ENCODE data around the gene DIS3L2. TPM values are rescaled to one million over a fixed set of nuclear protein-coding genes. Genes with fewer than 3 reads are reported as not detected.

The DIS3L2 gene
- total RNA-seq, 4 donors from 2014 or later: 22.2 to 31.6 (median 27.8) TPM

- no peak for TF ChIP-seq CTCF (IDR thresholded peaks at IDR 0.05)
- no peak for DNase-seq (ENCODE audit: low spot score)
- no peak for ATAC-seq (ENCODE audit: low FRiP score)
Measured at GRCh38 chr2:231926180-231926741, 35.3 kb upstream of the DIS3L2 start, which contains the start of gene NPPC. TSS of gene NPPC (minus strand) at chr2:231926396. CDS start at chr2:231926249, 147 bp downstream.

GRCh38 chr2:231926761-231927565, 34.5 kb upstream of the DIS3L2 start:
- DNase-seq (ENCODE audit: low spot score) (no peak), ATAC-seq (ENCODE audit: low FRiP score) (no peak)
- no peak for TF ChIP-seq CTCF (IDR thresholded peaks at IDR 0.05)

GRCh38 chr2:231927566-231927890, 34.0 kb upstream of the DIS3L2 start:
- TF ChIP-seq CTCF (IDR thresholded peaks at IDR 0.05): no peak
- ATAC-seq (ENCODE audit: low FRiP score) (no peak), DNase-seq (ENCODE audit: low spot score) (no peak)

GRCh38 chr2:231928481-231928880, 33.0 kb upstream of the DIS3L2 start:
- no peak for DNase-seq (ENCODE audit: low spot score)
- no peak for TF ChIP-seq CTCF (IDR thresholded peaks at IDR 0.05)
- no peak for ATAC-seq (ENCODE audit: low FRiP score)

- DNase-seq (ENCODE audit: low spot score): no peak
- no peak for ATAC-seq (ENCODE audit: low FRiP score)
- TF ChIP-seq CTCF (IDR thresholded peaks at IDR 0.05): no peak
Measured at GRCh38 chr2:231928901-231929725, 32.4 kb upstream of the DIS3L2 start.

- no peak for DNase-seq (ENCODE audit: low spot score)
- no peak for TF ChIP-seq CTCF (IDR thresholded peaks at IDR 0.05)
- no peak for ATAC-seq (ENCODE audit: low FRiP score)
Measured at GRCh38 chr2:231929961-231930592, 31.4 kb upstream of the DIS3L2 start.

All from omental fat pad (tissue), 4 donors.